GM12892 (cell line): ENCODE data around the gene RAET1G.
"Not testable (repeated sequence)": the region's sequence is repeated elsewhere in the genome, so short reads cannot be mapped to it uniquely, and the experiment has no call there.

Experiments
- DNase-seq: peaks from one replicate; pipeline ENCODE4 v3.0.0; 2011; ENCODE audit not compliant: insufficient read length
- FAIRE-seq: peaks from 2 replicates; lab custom pipeline; 2011; peaks lifted over from hg19 to GRCh38; lab: Jason Lieb, UNC
- POLR2A ChIP-seq: IDR thresholded peaks from 2 replicates; pipeline ENCODE4 v1.6.1; 2011; ENCODE audit warnings: low read depth, low read length, control low read depth
- POLR2AphosphoS5 ChIP-seq: IDR thresholded peaks from 2 replicates; pipeline ENCODE4 v1.6.1; 2011; ENCODE audit warnings: low read depth, low read length, control low read depth
- TAF1 ChIP-seq: IDR thresholded peaks from 2 replicates; pipeline ENCODE4 v1.6.1; 2011; ENCODE audit warnings: low read depth, mild to moderate bottlenecking, control low read depth, low read length, borderline replicate concordance

Gene RAET1G

DNA sequence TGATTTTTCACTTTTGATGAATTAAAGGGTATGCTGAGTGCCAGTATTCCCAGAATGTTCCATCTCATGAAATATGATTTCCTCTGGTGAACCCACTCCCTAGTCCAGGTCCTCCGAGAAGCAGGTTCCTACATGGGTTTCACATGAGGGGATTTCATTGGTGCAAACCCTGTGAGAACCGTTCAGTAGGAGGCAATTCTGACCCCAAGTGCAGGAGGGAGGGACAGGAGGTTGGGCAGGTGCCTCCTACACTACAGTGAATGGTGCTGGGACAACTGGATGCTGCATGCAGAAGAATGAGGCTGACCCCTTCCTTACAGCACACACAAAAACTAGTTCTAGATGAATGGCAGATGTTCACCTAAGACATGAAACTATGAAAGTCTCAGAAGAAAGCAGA lies 13.8 kb upstream of the RAET1G start:
- TF ChIP-seq POLR2A (no peak), POLR2AphosphoS5 (no peak), TAF1 (no peak)
- DNase-seq (no peak), FAIRE-seq (no peak)

DNA sequence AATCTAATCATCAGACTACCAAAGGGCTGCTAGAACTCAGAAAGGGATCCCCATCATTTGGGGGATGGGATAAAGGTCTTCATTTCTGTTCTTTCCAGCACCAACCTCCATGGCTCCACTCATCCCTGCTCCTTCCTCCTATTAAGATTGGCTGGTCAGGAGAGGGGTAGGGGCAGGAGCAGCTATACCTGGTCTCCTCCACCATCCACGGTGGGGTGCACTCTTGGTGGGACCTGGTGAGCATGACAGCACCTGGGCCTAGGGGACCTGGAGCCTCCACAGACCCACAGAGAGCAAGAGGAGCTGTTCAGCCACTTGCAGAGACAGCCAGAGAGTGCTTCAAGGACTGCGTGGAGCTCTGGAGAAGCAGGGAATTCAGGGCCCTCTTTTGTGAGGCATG lies 12.7 kb upstream of the RAET1G start:
- TF ChIP-seq TAF1 (no peak), POLR2A (no peak), POLR2AphosphoS5 (no peak)
- FAIRE-seq: no peak
- DNase-seq: no peak

DNA sequence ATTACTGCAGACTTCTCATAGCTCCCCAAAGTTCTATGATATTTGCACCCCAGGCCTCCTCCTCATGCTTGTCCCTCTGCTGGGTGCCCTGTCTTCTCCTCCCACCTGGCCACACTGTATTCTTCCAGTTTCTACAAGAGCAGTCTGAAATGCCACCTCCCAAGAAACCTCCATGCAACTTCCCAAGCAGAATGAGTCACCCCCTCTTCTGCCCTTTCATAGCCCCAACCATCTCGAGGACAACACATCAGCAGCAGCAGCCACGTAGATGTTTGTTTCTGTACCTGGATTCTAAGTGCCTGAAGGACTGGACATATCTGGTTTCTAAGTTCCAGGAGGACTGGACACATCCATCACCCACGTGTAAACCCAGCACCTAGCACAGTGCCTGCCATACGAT lies 12.3 kb upstream of the RAET1G start:
- FAIRE-seq (no peak), DNase-seq (no peak)
- no peak for TF ChIP-seq TAF1
- TF ChIP-seq POLR2AphosphoS5: no peak
- no peak for TF ChIP-seq POLR2A

DNA sequence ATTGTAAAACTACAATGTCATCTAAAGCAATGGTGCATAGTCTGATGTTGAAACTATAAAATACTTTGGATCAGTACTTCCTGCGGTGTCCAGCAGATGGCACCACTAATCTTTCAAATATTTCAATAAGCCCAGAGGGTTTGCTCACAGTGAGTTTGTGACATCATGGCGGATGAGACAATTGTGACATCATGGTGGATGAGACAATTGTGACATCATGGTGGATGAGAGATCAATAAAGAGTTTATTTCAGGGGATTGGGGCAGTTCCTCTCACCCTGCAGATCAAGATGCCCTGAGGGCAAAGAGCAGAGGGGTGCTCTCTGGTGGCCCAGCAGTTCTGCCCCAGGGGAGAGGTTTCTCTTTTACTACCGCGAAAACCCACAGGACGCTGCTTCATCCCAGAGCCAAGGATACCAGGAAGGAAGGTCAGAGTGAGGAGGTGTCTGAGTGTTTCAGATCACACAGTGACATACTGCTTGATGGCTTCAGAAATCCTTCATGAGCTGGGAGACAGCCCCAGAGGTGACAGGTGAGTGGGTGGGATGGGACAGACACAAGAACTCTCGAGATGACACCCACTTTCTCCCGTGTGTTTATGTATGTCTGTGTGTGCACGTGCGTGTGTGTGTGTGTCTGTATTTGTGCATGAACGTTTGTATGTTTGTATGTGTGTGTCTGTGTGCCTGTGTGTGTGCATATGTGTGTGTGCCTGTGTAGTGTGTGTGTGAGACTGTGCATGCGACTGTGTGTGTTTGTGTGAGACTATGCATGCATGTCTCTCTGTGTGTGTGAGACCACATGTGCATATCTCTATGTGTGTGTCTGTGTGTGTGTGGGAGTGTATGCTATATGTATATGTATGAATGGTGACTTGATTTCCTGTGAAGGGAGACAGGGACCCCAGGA lies 11.6 kb upstream of the RAET1G start:
- DNase-seq: no peak
- TF ChIP-seq TAF1 (no peak), POLR2AphosphoS5 (no peak), POLR2A (no peak)
- FAIRE-seq: peak; percentile 76

DNA sequence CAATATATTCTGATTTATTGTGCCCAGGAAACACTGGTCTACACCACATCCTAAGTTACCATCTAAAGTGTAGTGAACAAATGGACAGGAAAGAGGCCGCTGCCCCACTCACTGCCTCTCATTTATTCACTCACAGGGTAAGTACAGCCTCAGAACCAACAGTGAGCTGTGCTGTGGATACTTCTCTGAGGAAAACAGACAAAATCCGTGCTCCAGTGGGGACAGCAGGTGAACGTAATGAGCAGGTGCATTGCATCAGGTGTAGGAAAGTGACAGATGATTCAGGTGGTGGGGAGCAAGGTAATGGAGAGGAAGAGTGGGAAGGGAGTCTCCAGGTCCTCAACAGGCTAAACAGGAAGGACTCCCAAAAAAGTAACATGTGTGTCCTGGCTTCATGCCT lies 10.5 kb upstream of the RAET1G start:
- no peak for FAIRE-seq
- TF ChIP-seq TAF1: no peak
- no peak for TF ChIP-seq POLR2AphosphoS5
- TF ChIP-seq POLR2A: no peak
- DNase-seq: no peak

DNA sequence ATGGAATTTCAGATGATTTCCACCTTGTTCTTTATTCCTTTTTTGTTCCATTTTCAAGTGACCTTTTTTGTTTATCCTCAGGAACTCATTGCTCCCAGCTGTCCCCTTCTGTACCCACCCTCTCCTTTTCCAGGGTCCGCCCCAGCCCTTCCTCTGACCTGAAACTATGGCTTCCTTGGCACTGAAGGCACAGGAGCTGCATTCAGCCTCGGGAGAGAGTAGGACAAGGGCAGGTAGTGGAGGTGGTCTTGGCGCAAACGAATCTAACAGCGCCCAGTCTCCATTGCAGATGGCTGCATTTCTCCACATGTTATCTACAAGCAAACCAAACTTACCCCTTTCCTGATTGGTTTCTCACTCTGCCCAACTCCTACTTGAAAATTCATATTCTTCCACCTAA lies 10.1 kb upstream of the RAET1G start:
- TF ChIP-seq POLR2AphosphoS5 (no peak), POLR2A (no peak), TAF1 (no peak)

DNA sequence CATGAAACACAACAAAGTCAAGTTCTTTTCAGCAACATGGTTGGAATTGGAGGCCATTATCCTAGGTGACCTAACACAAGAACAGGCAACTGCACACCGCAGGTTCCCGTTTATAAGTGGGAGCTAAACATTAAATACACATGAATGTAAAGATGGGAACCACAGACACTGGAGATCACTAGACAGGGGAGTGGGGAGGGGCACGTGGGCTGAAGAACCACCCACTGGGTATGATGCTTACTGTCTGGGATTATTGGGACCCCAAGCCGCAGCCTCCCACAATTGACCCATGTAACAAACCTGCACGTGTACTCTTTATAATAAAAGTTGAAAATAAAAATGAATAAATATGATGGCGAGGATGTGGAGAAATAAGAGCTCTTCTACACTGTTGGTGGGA lies 8.6 kb upstream of the RAET1G start:
- FAIRE-seq: no peak
- TF ChIP-seq POLR2A: no peak
- TF ChIP-seq POLR2AphosphoS5: no peak
- TF ChIP-seq TAF1: no peak

More for the DNA sequence above, 10.1 kb upstream of the RAET1G start:
- no peak for FAIRE-seq
- no peak for DNase-seq

DNA sequence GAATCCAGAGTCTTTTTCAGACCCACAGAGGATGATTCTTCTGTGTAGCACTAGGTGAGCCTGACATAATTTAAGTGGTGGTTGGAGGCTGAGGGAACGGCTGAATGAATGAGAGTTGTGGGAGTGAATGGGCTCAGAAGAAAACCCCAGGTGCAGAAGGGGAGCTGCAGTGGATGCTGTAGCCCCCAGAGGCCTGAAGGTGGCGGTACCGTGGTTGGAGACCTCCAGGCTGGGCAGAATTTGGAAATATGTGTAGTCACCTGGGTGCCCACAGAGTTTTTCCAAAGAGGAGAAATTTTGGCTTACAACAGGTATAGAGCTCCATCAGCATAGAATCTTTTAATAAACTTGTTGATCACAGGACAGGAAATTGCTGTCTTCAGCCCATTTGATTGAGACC lies 6.5 kb upstream of the RAET1G start:
- no peak for FAIRE-seq
- no peak for DNase-seq
- no peak for TF ChIP-seq POLR2AphosphoS5
- TF ChIP-seq POLR2A: no peak
- TF ChIP-seq TAF1: no peak

More for the DNA sequence above, 8.6 kb upstream of the RAET1G start:
- DNase-seq: no peak

DNA sequence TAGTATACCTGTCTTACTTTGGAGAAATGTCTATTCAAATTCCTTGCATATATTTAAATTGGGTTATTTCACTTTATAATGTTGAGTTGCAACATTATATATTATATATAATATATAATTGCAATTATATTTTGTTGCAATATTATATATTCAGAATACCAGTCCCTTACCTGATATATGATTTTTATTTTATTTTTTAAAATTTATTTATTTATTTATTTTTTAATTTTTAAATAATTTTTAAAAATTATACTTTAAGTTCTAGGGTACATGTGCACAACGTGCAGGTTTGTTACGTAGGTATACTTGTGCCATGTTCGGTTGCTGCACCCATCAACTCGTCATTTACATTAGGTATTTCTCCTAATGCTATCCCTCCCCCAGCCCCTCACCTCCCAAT lies 4.1 kb upstream of the RAET1G start:
- FAIRE-seq: not testable (repeated sequence)

DNA sequence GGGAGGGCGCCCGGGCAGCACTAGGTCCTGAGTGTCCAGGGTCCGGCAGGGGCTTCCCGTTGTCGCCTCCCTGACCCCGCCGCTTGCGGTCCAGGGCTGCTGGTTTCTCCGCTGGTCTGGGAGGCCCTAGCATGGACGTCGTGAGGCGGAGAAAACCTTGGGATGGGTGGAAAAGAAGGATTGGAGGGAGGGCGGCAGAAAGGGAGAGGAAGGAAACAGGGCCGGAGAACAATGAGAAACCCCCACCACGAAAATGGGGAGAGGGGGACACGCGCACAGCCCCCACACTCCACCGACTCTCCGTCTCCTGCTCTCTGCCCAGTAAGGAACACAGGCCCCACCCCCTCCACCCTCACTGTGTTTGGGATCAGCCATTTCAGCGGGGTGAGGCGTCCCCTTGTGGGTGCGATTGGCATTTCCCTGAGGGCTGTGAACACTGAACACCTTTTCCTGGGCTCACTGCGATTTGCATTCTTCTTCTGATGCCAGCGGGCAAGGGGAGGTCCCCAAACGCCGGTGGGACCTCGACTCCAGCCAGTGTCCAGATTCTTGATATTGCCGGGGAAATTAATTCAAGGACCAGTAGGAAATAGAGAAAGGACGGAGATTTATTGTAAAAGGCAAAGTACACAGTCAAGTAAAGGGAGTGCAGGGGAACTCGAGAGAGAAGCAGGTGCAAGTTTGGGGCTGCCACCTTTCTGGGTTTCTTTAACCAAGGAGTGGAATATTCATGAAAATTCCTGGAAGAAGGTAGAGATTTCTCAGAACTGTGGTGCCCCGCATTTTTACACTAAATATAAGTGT lies 3.3 kb upstream of the RAET1G start:
- FAIRE-seq (no peak), DNase-seq (no peak)
- TF ChIP-seq POLR2A: no peak
- TF ChIP-seq POLR2AphosphoS5: no peak
- TF ChIP-seq TAF1: no peak

More for the DNA sequence above, 4.1 kb upstream of the RAET1G start:
- not testable (repeated sequence) for DNase-seq

DNA sequence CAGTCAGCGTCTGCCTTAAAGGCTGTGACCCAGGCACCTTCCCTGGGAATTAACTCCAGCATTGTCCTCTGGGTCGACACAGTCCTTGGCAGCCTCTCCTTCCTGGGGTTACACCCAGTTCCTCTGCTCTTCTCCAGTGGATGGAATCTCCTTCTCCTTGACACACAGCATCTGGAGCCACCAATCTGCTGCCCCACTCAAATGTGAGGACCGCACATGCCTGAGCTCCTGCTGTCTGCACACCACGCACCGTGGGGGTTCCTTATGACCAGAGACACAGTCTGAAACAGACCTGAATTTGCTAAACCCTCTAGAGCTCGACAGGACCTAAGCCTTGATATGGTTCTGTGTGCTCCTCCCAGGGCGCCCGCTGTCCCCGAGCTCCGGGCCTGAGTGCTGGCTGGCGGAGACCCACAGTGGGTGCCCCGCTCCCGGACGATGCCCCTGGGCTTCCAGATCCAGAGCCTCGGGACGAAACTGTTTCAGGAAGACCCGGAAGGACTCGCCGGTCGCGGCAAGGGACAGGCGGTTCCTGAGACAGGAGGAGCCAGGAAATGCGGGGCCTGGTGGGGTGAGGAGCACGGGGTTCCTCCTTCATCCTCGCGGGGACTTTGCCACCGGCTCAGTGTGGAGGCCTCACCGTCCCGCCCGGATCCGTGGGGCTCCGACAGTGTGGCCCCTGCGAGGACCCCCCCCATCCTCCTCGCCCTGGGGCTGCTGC lies 2.5 kb upstream of the RAET1G start:
- TF ChIP-seq POLR2A: no peak
- TF ChIP-seq POLR2AphosphoS5: no peak
- no peak for TF ChIP-seq TAF1
- FAIRE-seq (no peak), DNase-seq (no peak)
